ENCODE results near the gene TMEM163.

TMEM163 gene

DNA sequence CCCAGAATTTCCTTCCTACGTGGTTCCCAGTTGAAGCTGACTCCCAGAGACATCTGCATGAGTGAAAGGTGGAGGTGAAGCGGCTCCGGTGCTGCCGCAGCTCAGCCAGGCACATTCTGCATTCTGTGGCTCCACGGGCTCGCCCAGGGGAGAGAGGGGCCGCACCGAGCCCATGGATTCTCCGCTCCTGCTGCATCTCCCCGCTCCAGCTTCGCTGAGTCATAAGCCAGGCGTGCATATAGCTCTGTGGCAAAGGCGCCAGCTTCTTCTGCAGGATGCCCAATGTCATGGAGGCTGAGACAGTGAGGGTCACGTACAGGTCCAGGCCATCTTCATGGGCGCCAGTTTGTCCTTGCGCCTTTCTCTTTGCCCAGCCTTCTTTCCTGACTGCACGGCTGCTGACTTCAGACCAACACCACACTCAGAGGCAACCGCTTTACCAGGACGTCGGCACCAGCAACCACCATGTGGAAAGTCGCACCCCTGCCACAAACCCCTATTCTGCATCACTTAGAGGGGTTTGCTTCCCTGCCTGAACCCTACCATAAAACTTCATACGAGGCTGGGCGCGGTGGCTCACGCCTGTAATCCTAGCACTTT lies 249.2 kb downstream of the TMEM163 start:
- no peak for DNase-seq

DNA sequence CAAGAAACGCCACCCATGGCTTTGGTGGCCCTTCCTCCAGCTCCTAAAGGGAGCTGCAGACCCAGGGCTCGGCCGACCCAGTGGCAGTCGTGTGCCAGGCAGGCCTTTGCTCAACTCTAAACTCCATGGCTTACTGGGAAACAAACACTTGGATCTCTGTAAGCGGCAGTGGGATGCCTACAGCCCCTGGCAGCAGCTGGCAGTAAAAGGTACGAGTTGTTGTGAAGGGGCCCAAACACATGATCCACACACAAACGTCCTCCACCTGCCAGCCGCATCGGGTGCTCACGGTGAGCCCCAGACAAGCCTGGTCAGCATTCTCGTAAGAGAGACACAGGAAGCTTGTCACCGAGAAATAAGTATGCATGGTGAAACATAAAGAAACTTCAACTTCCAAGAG lies 250.0 kb downstream of the TMEM163 start:
- DNase-seq, result no peak

DNA sequence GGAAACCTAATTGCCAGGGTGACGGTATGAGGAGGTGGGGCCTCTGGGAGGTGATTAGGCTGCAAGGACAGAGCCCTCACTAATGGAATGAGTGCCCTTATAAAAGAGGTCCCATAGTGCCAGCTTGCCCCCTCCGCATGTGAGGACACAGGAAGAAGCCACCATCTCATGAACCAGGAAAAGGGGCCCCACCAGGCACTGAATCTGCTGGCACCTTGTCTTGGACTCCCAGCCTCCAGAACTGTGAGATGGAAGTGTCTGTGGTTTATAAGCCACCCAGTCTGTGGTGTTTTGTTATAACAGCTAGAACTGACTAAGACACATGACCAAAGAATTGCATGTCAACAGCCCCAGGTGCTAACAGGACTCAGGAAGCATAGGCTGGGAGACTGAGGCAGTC lies 250.6 kb downstream of the TMEM163 start:
- no peak for DNase-seq

DNA sequence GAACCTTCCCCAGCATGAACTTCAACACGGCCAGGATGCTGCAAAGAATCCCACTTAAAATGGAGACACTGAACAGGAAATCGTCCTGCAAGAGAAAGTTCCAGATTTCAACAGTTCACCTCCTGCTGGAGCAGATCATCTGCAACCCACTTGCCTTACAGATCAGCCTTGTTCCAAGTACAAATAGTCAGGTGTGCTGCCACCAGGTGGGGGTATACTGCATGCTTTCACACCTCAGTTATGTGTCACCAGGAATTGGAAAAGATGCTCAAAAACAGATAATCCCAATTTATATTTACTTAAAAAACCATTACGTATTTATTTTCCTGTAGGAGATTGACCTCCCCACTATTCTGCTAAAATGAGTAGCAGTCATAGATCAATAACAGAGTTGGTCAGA lies 252.7 kb downstream of the TMEM163 start:
- DNase-seq, result no peak

DNA sequence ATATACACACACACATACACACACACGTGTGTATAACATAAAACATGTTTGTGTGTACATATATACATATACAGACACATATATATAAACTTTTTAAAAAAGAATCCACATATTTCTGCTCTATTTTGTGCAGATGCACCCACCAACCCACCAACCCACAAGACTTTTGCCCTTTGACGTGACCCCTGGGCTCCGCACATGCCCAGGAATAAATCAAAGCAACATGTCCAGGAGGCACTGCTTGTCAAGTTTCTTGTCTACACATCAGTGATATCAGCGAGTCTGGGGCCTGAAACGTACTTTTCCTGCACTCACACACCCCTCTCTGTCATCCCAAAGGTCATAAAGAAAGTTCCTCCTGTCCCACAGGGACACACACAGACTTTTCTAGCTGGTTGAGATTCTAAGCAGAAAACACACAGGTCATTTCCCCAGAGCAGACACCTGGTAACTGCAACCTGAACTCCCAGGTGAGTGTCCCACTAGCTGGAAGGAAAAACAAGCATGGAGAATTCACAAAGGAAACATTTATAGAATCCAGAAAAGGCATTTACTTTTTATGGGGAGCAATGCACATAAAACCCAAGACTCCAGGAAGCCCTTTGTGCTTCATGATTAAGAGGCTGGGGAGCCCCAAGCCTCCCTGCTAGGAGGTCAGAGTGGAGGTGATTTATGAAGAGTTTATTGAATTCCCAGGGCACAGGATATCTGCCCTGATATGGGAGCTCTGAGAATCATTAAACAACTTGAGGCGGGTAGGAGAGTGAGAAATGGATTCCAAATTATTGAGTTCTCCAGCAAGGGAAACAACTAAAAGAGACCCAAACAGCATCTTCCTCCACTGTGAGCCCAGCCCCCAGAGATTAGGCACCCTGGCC lies 253.3 kb downstream of the TMEM163 start:
- no peak for DNase-seq

DNA sequence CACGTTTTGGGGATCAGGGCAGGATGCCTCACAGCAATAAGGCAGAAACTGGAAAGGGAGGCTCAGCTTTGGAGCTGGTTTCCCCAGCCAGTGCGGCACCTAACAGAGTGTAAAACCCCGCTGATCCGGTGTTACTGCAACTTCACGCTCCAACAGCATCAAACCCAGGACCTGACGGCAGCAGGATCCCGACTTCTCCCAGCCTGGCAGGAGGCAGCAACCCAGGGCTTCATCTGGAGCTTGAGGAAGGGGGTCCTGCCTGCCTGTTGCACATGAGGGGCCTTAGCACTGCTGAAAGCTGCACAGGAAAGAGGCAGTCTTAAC lies 255.1 kb downstream of the TMEM163 start:
- no peak for DNase-seq

DNA sequence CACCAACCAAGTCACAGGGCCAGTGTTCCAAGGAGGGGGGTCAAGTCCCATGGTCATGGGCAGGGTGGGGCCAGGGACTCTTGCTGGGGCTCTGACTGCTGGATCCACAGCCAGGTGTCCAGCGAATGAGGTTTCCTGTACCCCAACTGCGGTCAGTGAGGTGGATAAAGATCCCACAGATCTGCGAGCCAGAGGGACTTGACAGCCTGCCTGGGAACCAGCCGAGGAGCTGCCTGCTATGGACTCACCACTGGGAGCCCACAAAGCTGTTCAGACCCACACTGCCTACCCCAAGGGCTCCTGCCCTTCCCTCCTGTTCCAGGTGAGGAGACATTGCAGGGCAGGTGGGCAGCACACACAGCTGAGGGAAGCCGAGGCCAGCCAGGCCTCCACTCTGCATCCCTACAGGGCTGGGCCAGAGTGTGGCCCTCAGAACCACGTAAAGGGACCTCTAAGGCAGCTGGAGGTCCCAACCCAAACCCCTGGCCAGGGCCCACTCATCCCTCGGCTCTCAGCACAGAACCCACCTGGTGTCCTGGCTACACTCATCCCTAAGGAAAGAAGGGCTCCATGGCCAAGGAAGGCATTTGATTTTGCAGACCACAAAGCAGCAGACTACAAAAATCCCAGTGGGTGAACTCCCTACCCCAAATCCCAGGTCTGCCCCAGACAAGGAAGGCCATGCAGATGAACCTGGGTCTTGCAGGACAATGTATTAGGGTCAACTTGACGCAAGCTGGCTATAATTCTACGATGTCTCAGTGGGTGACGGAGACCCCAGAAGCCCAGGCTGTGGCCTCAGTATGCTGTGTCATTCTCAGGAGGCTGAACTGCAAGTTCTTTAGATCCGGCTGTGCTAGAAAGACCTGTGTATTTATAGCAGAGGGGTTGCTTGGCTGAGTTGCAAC lies 255.8 kb downstream of the TMEM163 start:
- DNase-seq, result no peak

DNA sequence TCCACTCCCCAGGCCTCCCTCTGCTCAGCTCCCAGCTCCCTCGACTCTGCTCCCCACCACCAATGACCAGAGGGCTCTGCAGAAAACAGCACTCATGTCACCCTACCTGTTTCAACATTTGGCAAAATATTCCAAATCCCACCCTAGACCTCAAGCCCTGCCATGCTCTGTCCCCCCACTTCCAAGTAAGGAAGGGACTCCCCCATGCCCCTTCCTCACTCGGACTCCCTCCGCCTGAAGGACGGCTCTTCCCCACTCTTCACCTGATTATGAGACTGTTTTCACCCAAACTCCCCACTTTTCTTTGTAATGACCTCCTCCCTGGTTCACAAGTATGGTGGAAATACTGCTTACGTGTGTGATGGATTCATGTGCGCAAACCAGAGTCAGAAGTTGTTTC lies 256.5 kb downstream of the TMEM163 start:
- no peak for DNase-seq

DNA sequence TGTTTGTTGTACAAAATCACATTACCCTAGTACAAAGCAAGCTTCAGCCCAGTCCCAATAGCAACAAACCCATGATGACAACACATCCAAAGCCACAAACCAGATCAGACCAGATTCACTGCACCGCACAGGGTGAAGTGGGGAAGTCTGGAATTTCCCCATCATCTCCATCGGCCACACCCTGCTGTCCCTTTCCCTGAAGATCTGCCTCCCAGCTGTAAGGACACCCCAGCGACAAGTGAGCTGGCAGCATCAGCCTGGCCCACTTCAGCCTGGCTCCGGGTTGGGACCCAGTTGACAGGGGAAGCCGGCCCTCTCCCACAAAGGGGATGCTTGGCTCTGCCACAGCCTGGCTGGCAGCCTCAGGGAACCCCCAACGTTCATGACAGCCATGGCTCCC lies 257.3 kb downstream of the TMEM163 start:
- no peak for DNase-seq

DNA sequence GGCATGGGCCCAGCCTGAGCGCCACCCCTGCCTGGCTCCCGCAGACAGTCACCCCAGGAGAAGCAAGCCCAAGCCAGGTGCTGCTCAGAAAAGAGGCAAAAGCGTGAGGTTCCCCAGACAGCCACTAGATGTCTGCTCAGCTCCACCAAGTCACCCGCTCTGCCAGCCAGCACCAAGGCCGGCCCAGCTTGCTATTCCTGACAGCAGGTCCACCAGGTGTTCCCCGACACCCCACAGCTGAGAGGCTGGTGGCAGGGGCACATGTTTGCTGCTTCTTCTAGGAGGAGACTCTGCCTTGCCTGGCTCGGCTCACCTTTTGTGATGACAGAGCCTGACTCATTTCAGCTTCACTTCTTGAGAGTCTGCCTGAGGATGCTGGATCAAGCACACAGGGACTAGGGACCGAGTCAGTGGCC lies 258.2 kb downstream of the TMEM163 start:
- peak in 1 of 2 experiments; percentile 7 for DNase-seq

DNA sequence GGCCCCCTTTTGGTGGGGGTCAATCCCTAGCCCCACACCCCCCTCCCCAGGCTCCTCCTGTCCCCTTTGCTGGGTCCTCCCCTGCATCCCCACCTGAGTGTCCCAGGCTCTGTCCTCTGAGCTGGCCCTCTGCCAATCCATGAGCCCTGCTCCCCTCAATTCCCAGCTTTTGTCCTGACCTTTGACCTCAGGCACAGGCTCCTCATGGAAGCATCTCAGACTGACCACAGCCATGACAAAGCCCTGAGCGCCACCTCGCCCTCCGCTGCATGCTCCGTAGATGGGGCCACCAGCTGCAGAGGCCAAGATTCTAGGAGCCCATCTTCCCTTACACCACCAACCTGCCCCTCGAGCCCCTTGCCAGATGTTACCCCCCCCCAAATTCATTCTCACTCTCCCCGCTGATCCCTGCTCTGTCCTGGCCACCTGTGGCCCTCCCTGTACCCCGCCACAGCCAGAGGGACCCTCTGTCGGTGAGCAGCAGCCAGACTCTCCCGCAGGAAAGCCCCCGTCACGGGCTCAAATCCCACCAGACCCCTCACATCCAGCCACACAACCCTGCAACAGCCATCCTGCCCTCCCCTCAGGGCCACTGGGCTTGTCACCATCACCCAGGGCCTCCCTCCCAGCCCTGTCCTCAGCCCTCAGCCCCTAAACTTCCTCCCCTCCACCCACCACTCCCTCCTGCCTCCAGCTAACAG lies 258.9 kb downstream of the TMEM163 start:
- DNase-seq, result no peak

DNA sequence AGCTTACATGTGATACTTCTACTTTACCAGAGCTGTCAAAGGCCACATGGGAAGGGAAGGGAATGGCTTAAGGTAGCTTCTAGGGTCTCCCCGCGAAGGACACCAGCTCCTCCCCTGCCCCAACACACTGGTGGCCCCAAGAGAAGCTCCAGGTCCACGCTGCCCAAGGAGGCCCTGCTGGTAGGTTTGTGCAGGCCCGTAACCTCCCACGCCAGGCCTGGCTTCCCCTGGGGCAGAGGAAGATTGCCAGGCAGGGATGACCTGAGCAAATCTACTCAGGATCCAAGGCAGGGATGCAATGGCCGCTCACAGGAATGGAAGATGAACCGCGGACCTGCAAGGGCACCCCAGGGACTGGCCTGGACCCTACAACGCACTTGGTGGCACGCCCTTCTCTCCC lies 259.9 kb downstream of the TMEM163 start:
- DNase-seq, result no peak

DNA sequence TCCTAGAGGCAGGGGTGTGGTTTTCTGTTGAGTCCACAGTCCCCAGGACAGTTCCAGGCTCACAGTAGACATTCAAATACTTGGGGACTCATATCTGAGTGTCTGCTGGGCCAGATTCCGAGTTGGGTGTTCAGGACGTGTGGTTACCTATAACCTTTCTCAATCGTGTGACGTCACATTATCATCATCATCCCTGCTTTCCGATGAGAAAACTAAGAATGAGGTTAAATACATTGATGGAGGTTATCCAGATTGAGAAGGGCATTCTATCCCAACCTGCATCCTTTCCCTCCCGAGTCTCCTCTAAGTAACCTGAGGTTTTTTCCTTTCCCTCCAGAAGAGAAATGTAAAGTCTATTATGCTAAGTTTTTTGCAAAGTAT lies 260.3 kb downstream of the TMEM163 start:
- no peak for DNase-seq

DNA sequence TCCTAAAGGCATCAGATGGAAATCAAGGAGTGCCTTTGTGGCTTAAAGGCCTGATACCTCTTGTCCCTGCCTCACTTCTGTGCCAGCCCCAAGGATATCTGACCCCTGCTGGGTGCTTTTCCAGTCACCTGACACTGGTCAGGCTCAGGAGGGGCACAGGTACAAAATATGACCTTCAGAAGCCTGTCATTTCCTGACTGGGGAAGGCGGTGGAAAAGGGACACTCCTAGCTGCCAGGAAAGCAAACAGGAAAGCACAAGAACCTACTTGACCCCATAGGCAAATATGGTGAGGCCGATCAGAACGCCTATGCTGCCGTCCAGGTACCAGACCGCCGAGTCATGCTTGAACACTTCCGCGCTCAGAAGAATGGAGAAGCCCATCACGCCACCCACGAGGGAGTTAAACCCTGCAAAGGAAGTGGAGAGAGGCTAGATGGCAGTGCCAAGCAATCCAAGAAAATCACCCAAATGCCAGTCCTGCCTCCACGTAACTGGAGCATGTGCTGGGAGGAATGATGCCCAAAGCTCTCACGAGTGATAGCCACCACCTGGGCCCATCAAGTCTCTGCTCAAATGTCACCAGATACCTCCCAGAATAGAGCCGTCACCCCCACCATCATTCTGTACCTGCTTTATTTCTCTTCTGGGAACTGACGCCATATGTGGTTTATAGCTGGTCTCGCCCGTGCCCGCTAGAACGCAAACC lies 260.9 kb downstream of the TMEM163 start:
- no peak for DNase-seq

DNA sequence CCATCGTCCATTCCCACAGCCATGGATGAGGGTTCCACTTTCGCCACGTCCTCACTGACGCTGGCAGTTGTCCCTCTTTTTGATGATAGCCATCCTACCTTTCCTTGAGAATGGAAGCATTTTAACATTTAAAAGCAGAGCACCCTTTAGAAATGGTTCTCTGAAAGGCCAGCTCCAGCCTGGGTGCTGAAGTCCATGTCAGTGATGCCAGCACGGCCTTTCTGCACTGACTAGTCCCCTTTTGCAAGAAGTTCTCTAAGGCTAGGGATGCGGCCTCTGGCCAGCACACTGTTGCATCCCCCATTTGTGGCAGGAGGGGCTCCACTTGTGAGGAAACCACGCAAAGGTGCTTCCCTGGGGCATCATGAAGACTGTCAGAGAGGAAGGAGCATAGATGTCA lies 261.4 kb downstream of the TMEM163 start:
- DNase-seq, result no peak

DNA sequence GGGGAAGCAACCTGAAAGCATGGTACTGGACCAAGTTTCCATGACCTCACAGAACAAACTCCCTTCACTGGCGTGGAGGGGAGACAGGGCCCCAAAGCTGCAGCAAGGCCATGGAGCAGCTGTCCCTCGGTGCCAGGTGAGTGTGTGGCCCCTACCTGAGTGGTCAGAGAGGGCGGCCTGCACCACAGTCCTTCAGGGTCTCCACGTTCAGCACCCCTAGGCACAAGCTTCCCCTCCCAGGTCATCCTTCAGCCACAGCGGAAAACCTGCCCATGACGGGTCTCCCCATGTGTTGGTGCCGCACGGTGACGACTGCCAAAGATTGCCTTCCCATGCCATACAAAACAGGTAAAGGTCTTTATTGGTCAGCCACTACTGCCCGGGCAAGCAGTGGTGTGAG lies 263.4 kb downstream of the TMEM163 start:
- DNase-seq, result no peak

DNA sequence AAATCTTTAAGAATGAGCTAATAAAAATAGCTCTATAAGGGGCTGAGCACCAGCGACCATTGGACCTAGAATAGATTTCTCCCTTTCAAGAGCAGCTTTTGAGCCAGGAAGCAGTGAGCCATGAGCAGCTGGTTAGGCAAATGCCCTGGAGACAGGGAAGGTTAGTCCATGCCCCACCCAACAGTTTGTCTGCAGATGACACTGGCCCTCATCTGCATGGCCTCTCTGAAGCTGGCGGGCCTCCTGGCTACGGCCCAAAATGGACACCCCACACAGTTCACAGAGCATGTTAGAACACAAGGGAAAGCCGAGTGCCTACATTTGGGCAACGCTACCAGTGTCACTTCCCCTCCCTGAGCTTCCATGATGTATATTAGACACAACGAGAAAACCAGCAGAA lies 263.9 kb downstream of the TMEM163 start:
- DNase-seq, result no peak

DNA sequence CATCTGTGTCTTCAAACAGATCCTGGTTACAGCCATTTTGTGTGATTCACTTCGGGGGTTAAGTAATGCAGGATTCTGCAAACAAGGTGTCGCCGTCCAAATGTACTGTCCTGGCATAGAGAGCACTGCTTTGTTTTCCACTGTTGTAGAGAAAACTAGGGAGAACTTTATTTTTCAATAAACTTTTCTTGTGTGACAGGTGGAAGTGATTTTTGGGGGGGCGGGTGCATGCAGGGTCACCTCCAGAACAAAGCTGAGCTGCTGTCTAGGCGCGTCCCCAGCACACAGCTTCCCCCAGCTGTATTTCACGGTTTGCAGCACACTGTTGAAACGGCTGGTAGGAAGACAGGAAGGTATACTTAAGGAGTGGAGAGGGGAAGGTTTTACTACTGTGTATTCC lies 264.4 kb downstream of the TMEM163 start:
- DNase-seq, result no peak

DNA sequence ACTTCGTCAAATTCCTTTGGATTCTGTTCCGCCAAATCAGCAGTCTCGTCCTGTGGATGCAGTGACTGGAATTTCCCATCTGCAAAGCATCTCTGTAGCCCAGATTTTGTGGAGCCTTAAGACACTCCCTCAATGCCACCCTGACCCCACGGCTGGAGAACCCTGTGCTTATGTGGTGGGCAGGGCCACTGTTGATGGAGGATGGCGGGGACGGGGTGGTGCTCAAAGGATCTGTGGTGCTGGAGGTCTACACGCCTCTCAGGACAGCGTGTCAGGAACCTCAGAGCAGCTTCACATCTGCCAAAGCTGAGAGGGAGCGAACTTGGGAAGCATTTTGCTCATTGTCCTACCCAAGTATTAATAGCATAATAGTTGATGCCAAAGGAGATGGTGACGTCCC lies 264.8 kb downstream of the TMEM163 start:
- no peak for DNase-seq

DNA sequence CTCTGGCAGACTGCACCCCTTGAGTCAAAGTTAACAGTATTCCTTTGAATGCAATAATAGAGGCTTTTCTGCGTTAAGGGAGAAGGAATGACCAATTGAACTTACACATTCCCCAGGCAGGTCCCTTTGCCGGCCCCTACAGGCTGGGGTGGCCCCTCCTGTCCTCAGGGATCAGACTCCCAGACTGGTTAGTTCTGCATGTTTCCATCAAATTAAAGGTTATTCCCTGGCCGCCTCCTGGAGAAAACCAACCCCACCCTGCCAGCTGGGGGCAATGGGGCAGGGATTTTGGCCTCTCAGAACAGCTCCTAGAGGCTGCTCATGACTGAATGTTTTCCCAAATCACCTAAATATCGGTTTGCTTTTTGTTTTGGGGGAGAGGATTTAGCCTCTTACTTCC lies 265.3 kb downstream of the TMEM163 start:
- no peak for DNase-seq

DNA sequence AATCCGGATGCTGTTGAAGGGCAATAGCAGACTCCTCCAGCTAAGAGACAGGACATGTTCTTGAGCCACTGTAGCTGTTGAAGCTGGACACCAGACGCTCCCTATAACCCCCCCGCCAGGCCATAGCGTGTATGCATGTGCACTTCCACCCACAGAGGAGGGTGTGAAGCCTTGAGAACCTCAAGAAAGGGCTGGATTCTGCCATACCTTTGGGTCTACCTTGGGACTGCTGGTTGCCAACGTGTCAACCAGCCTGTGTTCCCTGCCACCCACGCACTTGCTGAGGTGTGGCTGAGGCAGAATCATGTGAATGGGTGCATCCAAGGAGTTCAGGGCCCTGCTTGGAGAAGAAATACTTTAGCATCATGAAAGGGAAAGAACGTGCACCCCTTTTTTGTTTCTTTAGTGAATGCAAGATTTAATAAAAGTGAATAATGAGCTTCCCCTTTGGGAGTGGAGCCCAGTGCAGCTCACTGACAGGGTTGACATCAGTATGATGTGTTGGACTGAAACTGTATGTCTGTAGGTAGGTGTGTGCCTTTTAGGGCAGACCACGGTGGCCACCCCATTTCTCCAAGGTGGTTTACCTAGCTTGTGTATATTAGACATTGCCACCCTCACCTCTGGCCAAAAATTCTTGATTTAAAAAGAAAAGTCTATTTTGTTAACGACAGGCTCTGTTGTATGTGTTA lies 266.6 kb downstream of the TMEM163 start:
- no peak for DNase-seq

DNA sequence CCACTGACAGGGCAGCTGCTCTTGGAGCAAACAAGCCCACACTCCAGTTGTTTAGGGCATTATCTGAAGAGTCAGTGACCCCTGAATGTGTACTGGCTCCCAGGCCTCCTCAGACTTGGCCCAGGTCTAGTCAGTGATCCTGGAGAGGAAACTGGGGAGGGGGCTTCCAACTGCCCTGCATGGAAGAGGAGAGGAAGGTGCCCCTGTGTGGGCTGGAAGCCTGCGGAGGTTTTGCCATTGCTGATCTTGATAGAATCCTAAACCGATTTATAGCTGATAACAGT lies 267.5 kb downstream of the TMEM163 start:
- DNase-seq, result no peak
